Body of pancreas (tissue), 4 donors: Measurements from ENCODE around the gene SUCO.

ENCODE experiments used
- CTCF ChIP-seq, 7 experiments: fragments of 450-650 bp in 4 of 7; fragments of 200-600 bp in 3 of 7; sonication (generic) in 3 of 7; IDR thresholded peaks; one replicate each; pipeline ENCODE4 v1.5.1; 2016 to 2019; ENCODE audit warnings: antibody characterized with exemption in 7 of 7
- POLR2A ChIP-seq, 3 donors: fragments of 450-650 bp; IDR thresholded peaks; one replicate each; pipeline ENCODE4 v1.6.1; 2016; ENCODE audit warnings: antibody characterized with exemption in 3 of 3, mild to moderate bottlenecking in 2 of 3

DNA sequence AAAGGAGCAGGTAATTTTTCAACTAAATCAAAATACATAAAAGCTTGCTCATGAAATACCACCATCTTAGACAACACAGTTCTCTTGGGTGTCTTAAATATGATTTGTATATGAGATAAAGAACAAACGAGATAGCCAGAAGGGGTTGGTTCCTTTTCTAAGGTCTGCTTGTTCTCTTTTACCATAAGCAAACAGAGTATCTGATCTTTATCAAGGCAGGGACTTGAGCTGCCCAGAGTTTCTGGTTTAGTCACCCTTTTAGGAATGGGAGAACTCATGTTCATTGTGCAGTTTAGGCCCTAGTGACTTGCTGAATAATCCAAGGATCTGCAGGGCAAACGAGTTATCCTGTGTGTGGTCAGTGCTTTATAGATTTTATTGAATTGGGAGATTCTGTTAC lies 3.0 kb upstream of the SUCO start:
- no peak for TF ChIP-seq CTCF (IDR thresholded peaks at IDR 0.05)
- TF ChIP-seq POLR2A (IDR thresholded peaks at IDR 0.05): no peak
